ENCODE measurements around the gene LRMDA. TPM values are rescaled to one million over a fixed set of nuclear protein-coding genes. Genes with fewer than 3 reads are reported as not detected.

The LRMDA gene
- total RNA-seq, 1 donor from 2014 or later = 5.2 TPM

DNA sequence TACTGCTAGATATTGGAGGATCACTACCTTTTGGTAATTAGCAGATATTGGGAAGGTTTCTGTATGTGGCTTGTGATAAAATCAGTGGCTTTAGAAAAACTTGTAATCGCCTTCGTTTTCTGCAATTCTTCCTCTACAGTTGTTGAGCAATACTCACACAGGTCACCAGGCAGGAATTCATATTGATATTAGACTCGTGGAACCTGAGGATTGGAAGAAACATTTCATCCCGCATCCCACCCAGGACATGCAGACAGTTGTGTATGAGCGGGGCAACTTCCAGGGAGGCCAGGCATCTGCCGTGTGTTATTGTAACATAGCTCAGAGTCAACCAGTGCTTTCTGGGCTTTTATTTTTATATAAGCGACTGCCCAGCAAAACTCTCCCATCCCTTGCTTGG is 821.3 kb downstream of the LRMDA start:
- H3K79me2 ChIP-seq (ENCODE audit: low read depth) = no peaks in the 10 kb centered on the region
- no peak for DNase-seq (ENCODE audit: low spot score)
- no peaks in the 10 kb centered on the region for H3F3A ChIP-seq (ENCODE audit: low read depth)
- Mint-ChIP-seq H3K4me1 (no peaks in the 10 kb centered on the region), H3K27me3 (ENCODE audit: insufficient read depth, low read depth) (peaks cover 6% of the 10 kb centered on the region), H3K36me3 (no peaks in the 10 kb centered on the region), H3K4me3 (no peak overlapping the region), H3K9me3 (peaks cover under 1% of the 10 kb centered on the region), H3K27ac (no peak overlapping the region)
- H3K9ac ChIP-seq = no peak overlapping the region
- no peaks in the 10 kb centered on the region for H3K36me3 ChIP-seq
- H2AFZ ChIP-seq (replicated peaks) = no peak overlapping the region
- no peaks in the 10 kb centered on the region for H3K4me1 ChIP-seq
- TF ChIP-seq EZH2 (IDR thresholded peaks at IDR 0.05) (no peak), EZH2phosphoT487 (IDR thresholded peaks at IDR 0.05) (no peak)
- TF ChIP-seq, protein P1, sequence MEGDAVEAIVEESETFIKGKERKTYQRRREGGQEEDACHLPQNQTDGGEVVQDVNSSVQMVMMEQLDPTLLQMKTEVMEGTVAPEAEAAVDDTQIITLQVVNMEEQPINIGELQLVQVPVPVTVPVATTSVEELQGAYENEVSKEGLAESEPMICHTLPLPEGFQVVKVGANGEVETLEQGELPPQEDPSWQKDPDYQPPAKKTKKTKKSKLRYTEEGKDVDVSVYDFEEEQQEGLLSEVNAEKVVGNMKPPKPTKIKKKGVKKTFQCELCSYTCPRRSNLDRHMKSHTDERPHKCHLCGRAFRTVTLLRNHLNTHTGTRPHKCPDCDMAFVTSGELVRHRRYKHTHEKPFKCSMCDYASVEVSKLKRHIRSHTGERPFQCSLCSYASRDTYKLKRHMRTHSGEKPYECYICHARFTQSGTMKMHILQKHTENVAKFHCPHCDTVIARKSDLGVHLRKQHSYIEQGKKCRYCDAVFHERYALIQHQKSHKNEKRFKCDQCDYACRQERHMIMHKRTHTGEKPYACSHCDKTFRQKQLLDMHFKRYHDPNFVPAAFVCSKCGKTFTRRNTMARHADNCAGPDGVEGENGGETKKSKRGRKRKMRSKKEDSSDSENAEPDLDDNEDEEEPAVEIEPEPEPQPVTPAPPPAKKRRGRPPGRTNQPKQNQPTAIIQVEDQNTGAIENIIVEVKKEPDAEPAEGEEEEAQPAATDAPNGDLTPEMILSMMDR (IDR thresholded peaks at IDR 0.05) = no peak
- H3K4me3 ChIP-seq = no peak overlapping the region
- no peak overlapping the region for H3K27ac ChIP-seq
- no peaks in the 10 kb centered on the region for H3K9me3 ChIP-seq (ENCODE audit: low read depth)
- H3K27me3 ChIP-seq = no peaks in the 10 kb centered on the region
- no peak overlapping the region for H3K4me2 ChIP-seq
- no peaks in the 10 kb centered on the region for H4K20me1 ChIP-seq (ENCODE audit: low read depth)

DNA sequence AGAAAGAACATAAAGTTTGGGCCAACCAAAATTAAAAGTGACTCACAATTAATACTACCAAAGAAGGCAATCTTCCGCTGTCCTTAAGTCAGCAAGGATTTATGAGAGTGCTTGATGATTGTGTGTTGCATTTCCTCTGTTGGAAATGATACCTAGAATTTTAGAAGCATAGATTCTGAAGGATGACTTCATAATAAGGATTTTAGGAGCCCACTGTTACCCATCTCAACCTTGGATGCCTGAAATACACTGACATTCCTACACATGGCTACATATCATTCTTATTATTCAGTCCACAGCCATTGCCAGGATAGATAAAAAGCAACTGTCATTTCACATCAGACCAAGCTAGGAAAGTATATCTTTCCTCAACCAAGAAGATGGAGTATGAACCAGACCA is 823.8 kb downstream of the LRMDA start:
- H3K27ac Mint-ChIP-seq = no peak overlapping the region
- TF ChIP-seq EZH2phosphoT487 (IDR thresholded peaks at IDR 0.05) = no peak
- no peak for TF ChIP-seq EZH2 (IDR thresholded peaks at IDR 0.05)
- TF ChIP-seq, protein P1 (IDR thresholded peaks at IDR 0.05) = no peak
- Histone ChIP-seq H3K4me1 (no peaks in the 10 kb centered on the region), H4K20me1 (ENCODE audit: low read depth) (no peaks in the 10 kb centered on the region), H3K79me2 (ENCODE audit: low read depth) (no peaks in the 10 kb centered on the region), H3F3A (ENCODE audit: low read depth) (no peaks in the 10 kb centered on the region), H3K9ac (no peak overlapping the region), H3K36me3 (no peaks in the 10 kb centered on the region), H3K27me3 (no peaks in the 10 kb centered on the region), H3K9me3 (ENCODE audit: low read depth) (no peaks in the 10 kb centered on the region), H3K4me3 (no peak overlapping the region), H2AFZ (replicated peaks) (no peak overlapping the region), H3K27ac (no peak overlapping the region), H3K4me2 (no peak overlapping the region)
- H3K27me3 Mint-ChIP-seq (ENCODE audit: insufficient read depth, low read depth) = peaks cover 6% of the 10 kb centered on the region
- H3K4me1 Mint-ChIP-seq = no peaks in the 10 kb centered on the region
- peaks cover 2% of the 10 kb centered on the region for H3K36me3 Mint-ChIP-seq
- DNase-seq (ENCODE audit: low spot score) = no peak
- no peak overlapping the region for H3K4me3 Mint-ChIP-seq
- peaks cover 14% of the 10 kb centered on the region for H3K9me3 Mint-ChIP-seq

- Histone ChIP-seq H3K4me2 (no peak overlapping the region), H2AFZ (replicated peaks) (no peak overlapping the region), H3K27me3 (no peaks in the 10 kb centered on the region), H3K4me3 (no peak overlapping the region), H3K36me3 (no peaks in the 10 kb centered on the region), H3K9ac (no peak overlapping the region), H4K20me1 (ENCODE audit: low read depth) (no peaks in the 10 kb centered on the region), H3K9me3 (ENCODE audit: low read depth) (no peaks in the 10 kb centered on the region), H3K4me1 (no peaks in the 10 kb centered on the region), H3F3A (ENCODE audit: low read depth) (no peaks in the 10 kb centered on the region), H3K27ac (no peak overlapping the region), H3K79me2 (ENCODE audit: low read depth) (no peaks in the 10 kb centered on the region)
- Mint-ChIP-seq H3K27ac (no peak overlapping the region), H3K4me1 (no peaks in the 10 kb centered on the region), H3K36me3 (peaks cover 2% of the 10 kb centered on the region), H3K9me3 (peaks cover 28% of the 10 kb centered on the region), H3K4me3 (no peak overlapping the region), H3K27me3 (ENCODE audit: insufficient read depth, low read depth) (peaks cover 3% of the 10 kb centered on the region)
- TF ChIP-seq EZH2 (IDR thresholded peaks at IDR 0.05) (no peak), EZH2phosphoT487 (IDR thresholded peaks at IDR 0.05) (no peak)
- TF ChIP-seq, protein P1 (IDR thresholded peaks at IDR 0.05) = no peak
- no peak for DNase-seq (ENCODE audit: low spot score)
Observed at GRCh38 chr10:76257816-76258215, 826.4 kb downstream of the LRMDA start.

Measured in neural progenitor cell (in vitro differentiated cells).